Mucosa of gallbladder (tissue), 1 donor: Measurements from ENCODE around the gene EPB41L2. TPM values are rescaled to one million over a fixed set of nuclear protein-coding genes. Genes with fewer than 3 reads are reported as not detected.
"Not testable (repeated sequence)": the region's sequence is repeated elsewhere in the genome, so short reads cannot be mapped to it uniquely, and the experiment has no call there.

Experiments
- DNase-seq: peaks from one replicate; pipeline ENCODE4 v3.0.0-alpha.2; 2020; ENCODE audit warnings: low spot score
- total RNA-seq: library from RNA; stranded (reverse); gene quantifications from one replicate; pipeline ENCODE4 v1.2.1, GENCODE V29; 2021
- donor health status: DM: no; HTN: no; CAD: no.

EPB41L2 gene
- total RNA-seq, 1 donor from 2014 or later, result 110 TPM

DNA sequence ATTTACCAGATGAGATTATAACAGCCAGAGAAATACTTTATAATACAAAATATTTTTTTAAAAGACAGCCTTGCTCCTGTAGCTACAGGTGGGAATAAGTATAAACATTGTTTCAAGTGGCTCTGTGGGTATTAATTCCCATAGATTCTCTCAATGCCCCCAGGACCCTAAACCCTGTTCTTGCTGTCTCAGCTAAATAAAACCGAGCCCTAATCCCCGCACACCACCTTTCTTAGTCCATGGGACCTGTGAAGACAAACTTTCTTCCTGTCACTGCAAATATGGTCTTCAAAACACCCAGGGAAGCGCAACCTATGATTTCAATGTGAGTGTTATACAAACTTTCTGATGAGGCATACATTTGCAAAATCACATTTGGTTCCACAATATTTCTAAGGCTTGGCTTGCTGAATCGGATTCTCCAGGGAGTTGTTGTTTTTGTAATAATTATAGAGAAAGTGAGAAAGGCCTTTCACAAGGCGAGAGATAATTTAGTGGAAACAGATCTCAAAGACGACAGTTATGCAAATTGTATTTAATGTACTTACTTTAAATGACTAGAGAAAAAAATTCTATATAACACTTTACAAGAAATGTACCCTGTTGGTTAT, 224.7 kb downstream of the EPB41L2 start:
- no peak for DNase-seq

DNA sequence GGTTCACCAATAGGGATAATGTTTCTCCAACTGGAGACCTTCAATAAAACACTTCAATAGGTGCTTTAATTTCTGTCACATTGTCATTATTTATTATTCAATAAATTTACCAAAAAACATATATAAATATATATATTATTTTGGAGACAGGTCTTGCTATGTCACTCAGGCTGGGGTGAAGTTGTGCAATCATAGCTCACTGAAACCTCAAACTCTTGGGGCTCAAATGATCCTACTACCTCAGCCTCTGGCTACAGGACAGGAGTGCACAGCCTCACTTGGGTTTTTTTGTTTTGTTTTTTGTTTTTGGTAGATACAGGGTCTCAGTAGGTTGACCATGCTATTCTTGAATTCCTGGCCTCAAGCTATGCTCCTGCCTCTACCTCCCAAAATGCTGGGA, 226.0 kb downstream of the EPB41L2 start:
- no peak for DNase-seq

DNA sequence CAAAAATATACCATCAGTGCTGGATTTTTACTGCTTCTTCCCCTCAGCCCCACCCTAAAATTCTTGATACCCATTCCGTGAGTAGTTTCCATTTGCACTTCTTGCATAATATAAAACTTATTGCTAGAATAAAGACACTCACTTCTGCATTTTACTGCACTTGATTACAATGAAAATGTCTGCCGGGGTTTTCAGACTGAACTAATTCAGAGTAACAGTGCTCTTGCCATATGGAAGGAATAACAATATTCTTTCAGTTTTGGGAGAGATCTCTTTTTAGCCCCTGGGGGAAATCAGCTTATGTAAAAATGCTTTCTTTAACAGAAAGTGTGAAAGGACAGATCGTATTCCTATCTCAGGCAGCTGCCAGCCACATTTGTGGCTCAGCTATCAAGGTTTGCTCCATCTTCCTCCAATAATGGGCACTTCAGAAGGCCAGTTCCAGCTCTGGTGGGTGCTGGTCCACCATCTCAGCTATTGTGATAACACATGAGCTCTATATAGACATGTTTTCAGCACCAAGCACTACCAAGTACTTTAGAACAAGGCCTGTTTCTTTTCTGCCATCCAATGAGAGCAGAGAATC, 226.9 kb downstream of the EPB41L2 start:
- DNase-seq, result no peak

DNA sequence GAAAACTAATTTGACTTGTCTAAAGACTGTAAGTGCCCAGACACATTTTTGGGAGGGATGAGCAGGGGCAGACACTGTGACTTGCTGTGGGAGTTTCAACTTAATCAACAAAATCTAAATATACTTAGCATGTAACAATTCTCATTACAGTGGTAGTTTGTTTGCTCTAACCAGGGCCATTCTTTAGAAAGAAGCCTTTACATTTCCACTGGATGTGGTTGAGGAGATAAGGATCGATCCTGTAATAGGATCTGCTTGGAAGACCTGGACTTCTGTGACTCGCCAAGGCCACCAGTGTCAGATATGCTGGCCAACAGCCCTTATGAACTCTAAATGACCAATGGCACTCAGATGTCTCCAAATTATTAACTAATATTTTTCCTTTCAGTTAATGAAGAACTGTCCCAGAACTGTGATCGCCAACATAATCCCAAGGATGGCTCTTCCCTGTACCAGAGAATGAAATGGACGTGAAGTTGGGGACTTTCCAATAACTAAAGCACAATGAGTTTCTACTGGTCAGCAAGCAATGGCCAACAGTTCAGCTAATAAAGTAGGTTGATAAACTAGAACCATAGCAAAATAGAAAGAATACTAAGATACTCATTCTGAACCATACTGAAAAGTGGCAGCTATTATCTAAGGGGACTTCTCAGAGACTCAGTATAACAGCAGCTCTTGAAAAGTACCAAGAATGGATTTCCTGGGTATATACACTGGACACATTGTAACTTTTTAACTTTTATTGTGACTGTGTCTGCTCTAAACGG, 228.4 kb downstream of the EPB41L2 start:
- no peak for DNase-seq

DNA sequence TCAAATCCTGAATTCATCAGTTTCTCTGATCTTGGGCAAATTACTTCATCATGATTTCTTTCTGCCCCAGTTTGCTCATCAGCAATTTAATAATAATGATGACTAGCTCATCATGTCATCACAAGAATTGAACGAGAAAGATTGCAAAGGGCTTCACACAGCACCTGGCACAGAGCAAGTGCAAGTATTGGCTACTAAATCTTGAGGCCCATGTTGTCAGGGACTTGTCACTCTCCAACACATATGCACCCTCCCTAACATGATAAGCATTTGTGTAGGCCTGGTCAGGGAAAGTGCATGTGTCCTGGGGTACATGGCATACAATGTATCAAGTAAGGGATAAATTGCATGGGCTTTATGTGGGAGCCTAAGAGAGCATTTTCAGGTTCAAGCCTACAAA, 229.5 kb downstream of the EPB41L2 start:
- no peak for DNase-seq

DNA sequence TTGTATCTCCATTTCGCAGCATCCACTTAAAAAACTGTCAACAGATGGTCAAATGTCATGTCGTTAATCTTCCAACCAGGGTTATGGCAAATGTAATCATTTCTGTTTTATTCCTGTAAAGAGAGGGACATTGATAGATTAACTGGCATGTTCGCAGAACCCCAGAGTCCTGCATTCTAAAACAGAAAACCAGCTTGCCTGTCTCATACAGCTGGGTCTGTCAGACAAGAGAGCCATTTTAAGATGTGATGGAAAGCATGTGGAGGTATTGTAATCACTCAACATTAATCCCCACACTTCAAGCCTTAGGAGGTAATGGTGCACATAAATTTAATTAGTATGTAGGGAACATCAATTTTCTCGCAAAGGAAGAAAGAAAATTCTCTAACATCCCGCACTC, 231.4 kb downstream of the EPB41L2 start:
- DNase-seq, result no peak

DNA sequence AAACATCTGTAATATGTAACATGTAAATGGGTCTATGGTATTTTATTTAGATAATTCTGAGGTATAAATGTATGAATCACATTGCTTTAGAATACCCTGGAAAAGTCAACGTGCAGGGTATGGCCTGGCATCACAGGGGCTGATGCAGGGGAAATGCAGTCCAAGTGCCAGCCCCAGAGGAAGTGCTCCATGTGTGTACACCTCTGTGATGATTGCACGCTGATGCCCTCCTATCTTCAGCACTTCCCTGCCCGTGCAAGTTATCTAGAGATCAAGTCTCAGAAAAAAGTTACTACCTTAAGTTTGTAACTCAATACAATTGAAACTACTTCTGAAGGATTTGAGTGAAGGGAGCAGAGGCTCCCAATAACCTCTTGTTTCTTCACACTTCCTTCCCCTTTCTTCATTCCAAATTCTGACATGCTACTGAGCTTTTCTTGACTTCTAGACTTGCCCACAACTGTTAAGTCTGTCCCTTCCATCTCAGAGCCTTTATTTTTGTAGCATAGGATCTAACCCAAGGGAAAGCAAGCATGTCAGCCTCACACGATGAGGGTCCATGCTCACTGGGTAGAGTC, 233.6 kb downstream of the EPB41L2 start:
- no peak for DNase-seq

DNA sequence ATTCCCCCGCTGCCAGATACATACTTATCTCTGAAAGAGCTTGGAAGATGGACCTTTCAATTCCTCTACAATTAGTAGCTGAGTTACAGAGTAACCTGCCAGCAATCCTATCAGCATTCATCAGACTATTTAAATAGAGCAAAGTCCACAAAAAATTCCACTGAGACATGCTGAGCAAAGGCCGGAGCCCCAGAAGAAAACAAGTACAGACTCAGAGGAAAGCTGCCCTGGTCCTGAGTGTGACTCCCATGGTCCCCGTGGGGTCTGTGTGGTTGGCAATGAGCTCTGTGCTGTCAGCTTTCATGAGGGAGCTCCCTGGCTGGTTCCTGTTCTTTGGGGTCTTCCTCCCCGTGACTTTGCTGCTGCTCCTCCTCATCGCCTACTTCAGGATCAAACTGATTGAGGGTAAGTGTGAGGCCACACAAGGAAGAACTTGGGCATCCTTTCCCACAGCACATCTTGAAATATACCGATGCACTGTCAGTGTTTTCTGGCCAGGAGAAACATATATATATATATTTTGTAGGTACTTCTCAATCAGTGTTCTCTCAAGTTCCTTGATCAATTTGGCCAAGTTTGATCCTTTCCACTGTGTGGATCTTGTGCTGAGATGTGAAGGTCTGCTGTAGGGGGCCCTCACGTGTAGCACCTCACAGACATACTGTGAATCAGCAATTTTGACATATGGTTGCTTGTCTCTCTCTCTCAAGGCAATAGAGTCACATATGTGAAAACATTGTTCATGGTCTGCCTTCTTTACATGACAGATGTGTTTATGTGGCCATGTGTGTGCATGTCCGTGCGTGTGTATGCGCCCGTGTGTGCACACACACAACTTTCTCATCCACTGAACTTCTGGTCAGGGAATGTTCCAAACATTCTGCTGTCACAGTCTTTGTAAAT, 235.5 kb downstream of the EPB41L2 start, which contains the start of gene SMLR1:
Gene SMLR1 (plus strand): TSS at position 160 of the 903 bp plus-strand sequence. CDS start 8 bp downstream, at position 168.
- peak; percentile 23 for DNase-seq

DNA sequence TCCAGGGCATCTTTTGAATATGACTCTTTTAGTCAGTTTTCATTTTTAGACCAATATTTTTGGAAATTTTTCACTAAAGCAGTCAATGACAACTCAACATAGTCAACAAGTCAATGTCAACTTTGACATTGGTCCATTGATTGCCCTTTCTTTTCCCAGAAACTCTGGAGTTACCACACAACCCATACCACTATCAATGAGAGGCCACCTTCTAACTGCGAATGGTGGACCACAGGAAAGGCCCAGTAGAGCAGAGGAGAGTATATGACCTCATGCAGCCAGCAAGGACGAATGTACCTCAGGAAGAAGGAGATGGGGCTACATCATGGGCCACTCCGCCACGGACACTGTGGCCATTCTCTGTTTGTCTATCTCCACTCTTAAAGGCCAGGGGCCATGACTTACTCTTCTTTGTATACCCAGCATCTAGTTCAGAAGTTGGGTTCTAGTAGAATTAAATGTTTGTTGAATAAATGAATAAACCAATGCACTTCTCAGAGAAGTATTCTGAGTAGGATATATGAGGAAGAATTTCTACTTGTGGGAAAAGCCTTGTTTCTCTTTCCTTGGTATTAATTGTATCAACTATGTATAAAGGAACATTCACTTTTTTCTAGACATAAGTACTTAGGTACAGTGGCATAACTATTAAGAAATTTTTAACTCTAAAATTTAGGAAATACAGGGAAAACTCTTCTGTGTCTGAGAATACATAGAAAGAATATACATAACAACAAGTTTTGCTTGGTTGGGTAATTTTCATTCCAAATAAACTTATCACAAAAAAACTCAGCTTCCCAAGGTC, 236.4 kb downstream of the EPB41L2 start:
- no peak for DNase-seq

DNA sequence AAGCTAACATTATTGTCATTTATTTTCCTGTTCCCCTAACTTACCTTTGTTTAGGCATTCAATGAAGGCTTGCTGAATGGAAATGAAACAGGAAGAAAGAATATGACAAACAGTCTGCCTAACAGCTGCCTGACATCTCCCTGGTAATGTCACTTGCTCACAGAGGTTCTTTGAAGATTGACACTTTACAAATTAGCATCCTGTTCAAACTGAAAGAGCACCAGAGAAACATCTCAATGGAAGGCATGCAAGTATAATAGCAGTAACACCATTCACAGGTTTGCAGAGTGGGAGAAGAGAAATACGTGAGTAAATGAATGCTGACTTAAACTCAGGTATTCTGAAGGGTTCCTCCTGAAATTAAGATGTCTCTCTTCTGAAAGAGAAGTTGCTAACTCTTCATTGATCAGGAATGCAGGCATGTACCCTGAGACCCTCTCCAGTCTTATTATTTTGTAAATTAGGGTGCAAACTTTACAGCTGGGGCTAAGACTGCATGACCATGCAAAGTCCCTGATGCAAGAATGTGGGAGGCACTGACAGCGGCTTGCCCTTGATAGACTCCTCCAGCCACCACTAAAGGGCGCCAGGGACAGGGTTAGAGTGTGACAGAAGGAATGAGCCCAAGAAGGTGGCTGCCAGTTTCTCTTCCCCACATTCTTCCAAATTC, 237.1 kb downstream of the EPB41L2 start:
- no peak for DNase-seq

DNA sequence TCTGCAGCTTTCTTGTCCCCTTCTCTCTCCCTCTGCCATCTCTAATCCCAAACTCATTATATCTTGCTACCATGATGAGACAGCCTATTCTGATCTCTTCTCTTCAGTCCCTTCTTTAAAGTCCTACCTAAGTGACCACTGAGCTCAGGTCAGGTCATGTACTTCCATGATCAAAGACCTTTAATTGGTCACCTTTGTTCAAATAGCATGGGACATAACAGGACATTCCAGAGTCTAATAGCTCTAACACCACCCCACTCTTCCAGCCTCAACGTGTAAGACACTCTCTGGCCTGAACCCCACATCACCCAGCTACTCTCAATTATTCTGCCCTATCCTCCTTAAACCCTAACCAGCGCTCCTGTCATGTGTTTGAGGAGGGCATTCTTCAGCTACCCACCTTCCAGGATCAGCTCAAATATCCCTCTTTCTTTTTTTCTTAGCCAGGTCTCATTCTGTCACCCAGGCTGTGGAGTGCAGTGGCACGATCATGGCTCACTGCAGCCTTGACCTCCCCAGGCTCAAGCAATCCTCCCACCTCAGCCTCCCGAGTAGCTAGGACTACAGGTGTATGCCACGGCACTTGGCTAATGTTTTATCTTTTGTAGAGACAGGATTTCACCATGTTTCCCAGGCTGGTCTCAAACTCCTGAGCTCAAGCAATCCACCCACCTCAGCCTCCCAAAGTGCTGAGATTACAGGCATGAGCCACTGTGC, 237.9 kb downstream of the EPB41L2 start:
- DNase-seq, result no peak

DNA sequence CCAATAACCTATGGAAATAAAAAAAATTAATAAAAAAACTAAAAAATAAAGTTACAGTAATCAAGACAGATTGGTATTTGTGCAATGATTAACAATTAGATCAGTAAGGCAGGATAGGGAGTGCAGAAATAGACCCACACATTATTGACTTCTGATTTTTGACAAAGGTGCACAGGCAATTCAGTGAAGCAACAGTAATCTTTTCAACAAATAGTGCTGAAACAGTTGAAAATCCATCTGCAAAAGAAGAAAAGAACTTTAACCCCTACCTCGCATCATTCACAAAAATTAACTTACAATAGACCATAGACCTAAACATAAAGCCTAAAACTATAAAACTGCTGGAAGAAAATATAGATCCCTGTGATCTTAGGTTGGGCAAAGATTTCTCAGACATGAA, 240.3 kb downstream of the EPB41L2 start:
- DNase-seq, result no peak

DNA sequence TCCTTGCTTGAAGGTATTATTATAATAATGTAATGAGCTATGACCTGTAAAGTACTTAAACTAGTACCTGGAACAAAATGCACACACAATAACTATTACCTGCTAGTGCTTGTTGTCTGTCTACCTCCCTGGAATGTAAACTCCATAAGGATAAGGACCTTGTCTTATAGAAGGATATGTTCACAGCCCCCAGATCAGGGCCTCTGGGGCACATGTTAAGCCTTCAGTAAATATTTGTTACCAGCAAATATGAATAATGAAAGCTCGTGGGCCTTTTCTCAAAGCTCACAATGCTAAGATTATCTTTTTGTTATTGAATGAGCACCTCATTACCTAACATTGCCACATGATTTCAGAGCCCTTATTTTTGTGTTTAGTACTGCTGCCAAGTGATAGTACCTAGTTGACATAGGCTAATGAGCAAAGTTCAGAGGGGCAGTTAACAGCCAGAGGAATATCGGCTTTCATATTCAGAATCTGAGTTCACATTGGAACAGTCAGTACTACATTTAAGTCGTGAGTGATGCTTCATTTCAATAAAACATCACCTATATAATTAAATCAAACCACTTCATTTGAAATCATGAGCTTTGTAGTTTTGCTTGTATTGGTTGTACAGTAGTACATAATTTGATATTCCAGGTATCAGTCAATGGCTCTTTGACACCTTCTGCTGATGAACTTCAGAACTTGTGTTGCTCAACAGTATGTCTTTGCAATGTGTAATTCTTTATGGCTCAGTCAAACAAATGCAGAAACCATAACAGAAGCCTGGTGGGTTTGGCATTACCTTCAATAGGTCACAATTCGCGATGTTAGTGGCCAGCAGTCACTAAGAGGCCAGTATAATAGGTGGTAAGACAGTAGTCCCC, 247.6 kb downstream of the EPB41L2 start:
- no peak for DNase-seq

DNA sequence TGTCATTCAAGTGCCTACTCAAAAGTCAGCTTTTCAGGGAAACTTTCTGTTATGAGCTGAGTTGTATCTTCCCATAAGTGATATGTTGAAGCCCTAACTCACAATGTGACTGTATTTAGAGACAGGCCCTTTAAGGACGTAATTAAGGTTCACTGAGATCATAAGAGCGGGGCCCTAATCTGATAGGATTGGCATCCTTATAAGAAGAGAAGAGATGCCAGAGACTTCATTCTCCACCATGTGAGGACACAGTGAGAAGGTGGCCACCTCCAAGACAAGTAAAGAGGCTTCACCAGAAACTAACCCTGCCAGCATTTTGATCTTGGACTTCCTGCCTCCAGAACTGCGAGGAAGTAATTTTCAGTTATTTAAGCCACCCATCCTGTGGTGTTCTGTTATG, 248.5 kb downstream of the EPB41L2 start:
- no peak for DNase-seq

DNA sequence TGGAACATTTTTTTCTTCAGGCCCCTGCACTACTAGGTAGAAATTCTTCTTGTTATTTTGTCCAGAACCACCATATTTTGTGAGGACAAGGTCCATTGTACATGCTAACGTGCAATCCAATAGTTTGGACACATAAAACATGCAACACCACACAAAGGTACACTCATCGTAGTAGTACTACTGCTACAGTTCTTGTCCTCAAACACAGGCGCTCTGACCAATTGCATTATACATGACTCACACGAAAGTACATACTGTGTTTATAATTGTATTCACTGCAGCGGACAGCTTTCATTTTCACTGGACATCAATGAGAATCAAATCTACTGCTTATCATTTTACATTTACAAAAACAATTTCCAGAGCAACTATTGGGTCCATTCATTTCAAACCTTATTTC, 251.1 kb downstream of the EPB41L2 start:
- DNase-seq, result no peak

DNA sequence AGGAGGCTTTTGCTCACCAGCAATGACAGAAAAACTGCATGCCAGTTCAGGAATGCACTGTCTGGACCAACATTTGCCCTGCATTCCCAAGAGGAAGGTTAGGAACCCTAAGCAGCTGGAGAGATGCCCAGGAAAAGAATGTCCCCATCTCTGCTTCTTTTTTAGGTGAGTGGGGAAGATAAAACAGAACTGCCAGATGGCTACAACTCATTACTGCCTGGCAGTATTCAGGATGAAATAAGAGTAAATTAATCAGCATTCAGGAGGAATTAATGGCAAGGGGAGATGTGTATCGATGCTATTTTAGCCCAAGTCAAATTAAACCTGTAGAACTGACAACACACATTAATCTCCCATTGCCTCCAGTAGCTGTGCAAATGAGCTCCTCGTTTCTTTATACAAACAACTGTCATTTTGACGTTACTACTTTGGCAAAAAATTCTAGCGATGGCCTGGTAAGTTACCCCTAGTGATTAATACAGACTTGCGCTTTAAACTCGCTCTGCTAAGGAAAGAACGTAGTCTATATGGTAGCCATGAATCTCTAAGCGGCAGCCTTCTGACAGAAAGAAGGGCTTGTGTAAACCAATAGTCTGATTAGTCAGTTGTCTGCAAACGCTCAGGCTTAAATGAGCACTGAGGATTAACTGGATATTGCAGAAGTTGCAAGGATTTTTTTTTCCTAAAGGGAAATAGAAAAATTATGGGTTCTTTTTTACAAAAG, 252.6 kb downstream of the EPB41L2 start:
- no peak for DNase-seq

DNA sequence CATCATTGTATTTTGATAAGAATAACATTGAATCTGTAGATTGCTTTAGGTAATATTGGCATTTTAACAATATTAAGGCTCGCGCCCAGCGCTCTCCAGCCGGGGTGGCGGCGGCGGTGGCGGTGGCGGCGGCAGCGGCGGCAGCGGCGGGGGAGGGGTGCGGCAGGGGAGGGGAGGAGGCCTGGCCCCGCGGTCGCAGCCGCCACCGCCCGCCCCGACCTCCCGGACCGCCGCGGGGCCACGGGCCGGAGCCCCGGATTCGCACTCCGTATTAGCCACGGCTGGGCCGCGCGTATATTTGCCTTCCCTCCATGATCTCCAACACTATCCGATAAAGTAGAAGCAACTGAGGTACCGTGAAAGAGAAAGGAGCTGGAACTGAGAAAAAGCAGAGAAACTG, 261.7 kb downstream of the EPB41L2 start:
- DNase-seq, result not testable (repeated sequence)

DNA sequence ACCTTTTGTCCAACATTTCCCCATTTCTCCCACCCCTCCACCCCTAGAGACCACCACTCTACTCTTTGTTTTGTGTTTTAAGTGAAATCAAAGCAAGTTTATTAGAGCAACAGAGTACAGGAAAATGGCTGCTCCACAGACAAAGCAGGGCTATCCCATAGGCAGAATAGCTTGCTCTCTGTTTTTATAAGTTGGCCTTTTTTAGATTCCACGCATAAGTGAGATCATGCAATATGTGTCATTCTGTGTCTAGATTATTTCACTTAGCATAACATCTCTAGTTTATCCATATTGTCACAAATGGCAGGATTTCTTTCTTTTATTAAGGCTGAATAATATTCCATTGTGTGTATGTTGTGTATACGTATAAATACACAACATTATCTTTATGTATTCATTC, 266.0 kb downstream of the EPB41L2 start:
- DNase-seq, result no peak
